ENCODE measurements around the gene PLXDC2.

Gene PLXDC2

DNA sequence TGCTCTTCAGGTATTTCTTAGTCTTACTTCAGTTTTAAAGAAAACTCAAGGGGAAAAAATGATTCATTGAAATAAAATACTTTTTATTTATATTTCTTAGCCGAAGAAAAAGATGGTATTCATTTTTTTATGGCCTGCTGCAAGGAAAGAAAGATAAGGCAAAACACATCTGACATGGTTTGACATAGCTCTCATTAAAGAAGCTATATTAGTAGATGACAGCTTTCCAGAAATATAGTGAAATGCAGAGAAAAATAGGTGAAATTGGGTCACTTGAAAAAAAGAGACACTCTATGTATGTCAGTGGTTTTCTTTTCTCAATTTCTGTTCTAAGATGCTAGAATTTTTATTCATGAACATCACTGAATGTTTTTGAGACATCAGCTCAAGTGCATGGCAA lies 438.3 kb downstream of the PLXDC2 start (continued):
- no peak for TF ChIP-seq ZNF501 (tag by site-specific recombination; IDR thresholded peaks at IDR 0.05)
- TF ChIP-seq FEZF1 (tag by site-specific recombination; IDR thresholded peaks at IDR 0.05) = no peak
- TF ChIP-seq ZNF530 (tag by site-specific recombination; IDR thresholded peaks at IDR 0.05; ENCODE audit: low read depth) = no peak

GRCh38 chr10:20256969-20257368 lies 440.7 kb downstream of the PLXDC2 start:
- Histone ChIP-seq H3K27ac (ENCODE audit: extremely low read depth, low read depth, low read length) (no peak overlapping the region), H3K4me3 (ENCODE audit: low read depth, low read length) (no peak overlapping the region), H3K36me3 (ENCODE audit: control insufficient read depth in 2 of 2, insufficient read depth in 1 of 2, low read length in 2 of 2) (no peaks in the 10 kb centered on the region), H3K9me3 (ENCODE audit: control insufficient read depth, insufficient read depth, low read depth, low read length) (no peaks in the 10 kb centered on the region), H3K4me1 (ENCODE audit: control insufficient read depth, insufficient read depth, low read length) (no peaks in the 10 kb centered on the region)
- ChIA-PET CTCF (no interaction called here), POLR2A (no interaction called here)
- TF ChIP-seq ZBTB20 (tag by site-specific recombination; IDR thresholded peaks at IDR 0.05) (no peak), TCF7L2 (IDR thresholded peaks at IDR 0.05; ENCODE audit: borderline replicate concordance, low read depth, low read length) (no peak), ZNF707 (tag by site-specific recombination; IDR thresholded peaks at IDR 0.05) (no peak), ZNF366 (tag by site-specific recombination; conservative IDR thresholded peaks at IDR 0.05) (no peak), SCRT1 (tag by site-specific recombination; IDR thresholded peaks at IDR 0.05; ENCODE audit: borderline replicate concordance) (no peak), ZNF112 (tag by site-specific recombination; IDR thresholded peaks at IDR 0.05) (no peak), ZNF121 (tag by site-specific recombination; IDR thresholded peaks at IDR 0.05) (no peak), ZNF701 (tag by site-specific recombination; IDR thresholded peaks at IDR 0.05) (no peak), ZNF324 (tag by site-specific recombination; IDR thresholded peaks at IDR 0.05) (no peak), ZNF830 (tag by site-specific recombination; IDR thresholded peaks at IDR 0.05; ENCODE audit: low read depth) (no peak), ZNF175 (tag by site-specific recombination; IDR thresholded peaks at IDR 0.05) (no peak)

- Histone ChIP-seq H3K9me3 (ENCODE audit: control insufficient read depth, insufficient read depth, low read depth, low read length) (no peaks in the 10 kb centered on the region), H3K4me3 (ENCODE audit: low read depth, low read length) (no peak overlapping the region), H3K4me1 (ENCODE audit: control insufficient read depth, insufficient read depth, low read length) (no peaks in the 10 kb centered on the region), H3K27ac (ENCODE audit: extremely low read depth, low read depth, low read length) (no peak overlapping the region), H3K36me3 (ENCODE audit: control insufficient read depth in 2 of 2, insufficient read depth in 1 of 2, low read length in 2 of 2) (no peaks in the 10 kb centered on the region)
- ChIA-PET CTCF (no interaction called here), POLR2A (no interaction called here)
- TF ChIP-seq, protein P1, sequence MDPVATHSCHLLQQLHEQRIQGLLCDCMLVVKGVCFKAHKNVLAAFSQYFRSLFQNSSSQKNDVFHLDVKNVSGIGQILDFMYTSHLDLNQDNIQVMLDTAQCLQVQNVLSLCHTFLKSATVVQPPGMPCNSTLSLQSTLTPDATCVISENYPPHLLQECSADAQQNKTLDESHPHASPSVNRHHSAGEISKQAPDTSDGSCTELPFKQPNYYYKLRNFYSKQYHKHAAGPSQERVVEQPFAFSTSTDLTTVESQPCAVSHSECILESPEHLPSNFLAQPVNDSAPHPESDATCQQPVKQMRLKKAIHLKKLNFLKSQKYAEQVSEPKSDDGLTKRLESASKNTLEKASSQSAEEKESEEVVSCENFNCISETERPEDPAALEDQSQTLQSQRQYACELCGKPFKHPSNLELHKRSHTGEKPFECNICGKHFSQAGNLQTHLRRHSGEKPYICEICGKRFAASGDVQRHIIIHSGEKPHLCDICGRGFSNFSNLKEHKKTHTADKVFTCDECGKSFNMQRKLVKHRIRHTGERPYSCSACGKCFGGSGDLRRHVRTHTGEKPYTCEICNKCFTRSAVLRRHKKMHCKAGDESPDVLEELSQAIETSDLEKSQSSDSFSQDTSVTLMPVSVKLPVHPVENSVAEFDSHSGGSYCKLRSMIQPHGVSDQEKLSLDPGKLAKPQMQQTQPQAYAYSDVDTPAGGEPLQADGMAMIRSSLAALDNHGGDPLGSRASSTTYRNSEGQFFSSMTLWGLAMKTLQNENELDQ (tag by site-specific recombination; IDR thresholded peaks at IDR 0.05; ENCODE audit: low read depth) = no peak
- TF ChIP-seq MYNN (tag by site-specific recombination; IDR thresholded peaks at IDR 0.05; ENCODE audit: borderline replicate concordance) (no peak), ZNF37A (tag by site-specific recombination; IDR thresholded peaks at IDR 0.05) (no peak), IKZF3 (tag by site-specific recombination; IDR thresholded peaks at IDR 0.05) (no peak), ZNF837 (tag by site-specific recombination; IDR thresholded peaks at IDR 0.05) (no peak), ZNF664 (tag by site-specific recombination; IDR thresholded peaks at IDR 0.05) (no peak), PRDM1 (tag by site-specific recombination; IDR thresholded peaks at IDR 0.05) (no peak), ZNF501 (tag by site-specific recombination; IDR thresholded peaks at IDR 0.05) (no peak), ZNF529 (tag by site-specific recombination; IDR thresholded peaks at IDR 0.05; ENCODE audit: insufficient replicate concordance) (no peak)
- TF ChIP-seq, protein P2, sequence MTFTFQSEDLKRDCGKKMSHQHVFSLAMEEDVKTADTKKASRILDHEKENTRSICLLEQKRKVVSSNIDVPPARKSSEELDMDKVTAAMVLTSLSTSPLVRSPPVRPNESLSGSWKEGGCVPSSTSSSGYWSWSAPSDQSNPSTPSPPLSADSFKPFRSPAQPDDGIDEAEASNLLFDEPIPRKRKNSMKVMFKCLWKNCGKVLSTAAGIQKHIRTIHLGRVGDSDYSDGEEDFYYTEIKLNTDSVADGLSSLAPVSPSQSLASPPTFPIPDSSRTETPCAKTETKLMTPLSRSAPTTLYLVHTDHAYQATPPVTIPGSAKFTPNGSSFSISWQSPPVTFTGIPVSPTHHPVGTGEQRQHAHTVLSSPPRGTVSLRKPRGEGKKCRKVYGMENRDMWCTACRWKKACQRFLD (tag by site-specific recombination; IDR thresholded peaks at IDR 0.05) = no peak
- TF ChIP-seq, protein P3, sequence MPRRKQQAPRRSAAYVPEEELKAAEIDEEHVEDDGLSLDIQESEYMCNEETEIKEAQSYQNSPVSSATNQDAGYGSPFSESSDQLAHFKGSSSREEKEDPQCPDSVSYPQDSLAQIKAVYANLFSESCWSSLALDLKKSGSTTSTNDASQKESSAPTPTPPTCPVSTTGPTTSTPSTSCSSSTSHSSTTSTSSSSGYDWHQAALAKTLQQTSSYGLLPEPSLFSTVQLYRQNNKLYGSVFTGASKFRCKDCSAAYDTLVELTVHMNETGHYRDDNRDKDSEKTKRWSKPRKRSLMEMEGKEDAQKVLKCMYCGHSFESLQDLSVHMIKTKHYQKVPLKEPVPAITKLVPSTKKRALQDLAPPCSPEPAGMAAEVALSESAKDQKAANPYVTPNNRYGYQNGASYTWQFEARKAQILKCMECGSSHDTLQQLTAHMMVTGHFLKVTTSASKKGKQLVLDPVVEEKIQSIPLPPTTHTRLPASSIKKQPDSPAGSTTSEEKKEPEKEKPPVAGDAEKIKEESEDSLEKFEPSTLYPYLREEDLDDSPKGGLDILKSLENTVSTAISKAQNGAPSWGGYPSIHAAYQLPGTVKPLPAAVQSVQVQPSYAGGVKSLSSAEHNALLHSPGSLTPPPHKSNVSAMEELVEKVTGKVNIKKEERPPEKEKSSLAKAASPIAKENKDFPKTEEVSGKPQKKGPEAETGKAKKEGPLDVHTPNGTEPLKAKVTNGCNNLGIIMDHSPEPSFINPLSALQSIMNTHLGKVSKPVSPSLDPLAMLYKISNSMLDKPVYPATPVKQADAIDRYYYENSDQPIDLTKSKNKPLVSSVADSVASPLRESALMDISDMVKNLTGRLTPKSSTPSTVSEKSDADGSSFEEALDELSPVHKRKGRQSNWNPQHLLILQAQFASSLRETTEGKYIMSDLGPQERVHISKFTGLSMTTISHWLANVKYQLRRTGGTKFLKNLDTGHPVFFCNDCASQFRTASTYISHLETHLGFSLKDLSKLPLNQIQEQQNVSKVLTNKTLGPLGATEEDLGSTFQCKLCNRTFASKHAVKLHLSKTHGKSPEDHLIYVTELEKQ (tag by site-specific recombination; IDR thresholded peaks at IDR 0.05; ENCODE audit: borderline replicate concordance) = no peak
- TF ChIP-seq, protein P4, sequence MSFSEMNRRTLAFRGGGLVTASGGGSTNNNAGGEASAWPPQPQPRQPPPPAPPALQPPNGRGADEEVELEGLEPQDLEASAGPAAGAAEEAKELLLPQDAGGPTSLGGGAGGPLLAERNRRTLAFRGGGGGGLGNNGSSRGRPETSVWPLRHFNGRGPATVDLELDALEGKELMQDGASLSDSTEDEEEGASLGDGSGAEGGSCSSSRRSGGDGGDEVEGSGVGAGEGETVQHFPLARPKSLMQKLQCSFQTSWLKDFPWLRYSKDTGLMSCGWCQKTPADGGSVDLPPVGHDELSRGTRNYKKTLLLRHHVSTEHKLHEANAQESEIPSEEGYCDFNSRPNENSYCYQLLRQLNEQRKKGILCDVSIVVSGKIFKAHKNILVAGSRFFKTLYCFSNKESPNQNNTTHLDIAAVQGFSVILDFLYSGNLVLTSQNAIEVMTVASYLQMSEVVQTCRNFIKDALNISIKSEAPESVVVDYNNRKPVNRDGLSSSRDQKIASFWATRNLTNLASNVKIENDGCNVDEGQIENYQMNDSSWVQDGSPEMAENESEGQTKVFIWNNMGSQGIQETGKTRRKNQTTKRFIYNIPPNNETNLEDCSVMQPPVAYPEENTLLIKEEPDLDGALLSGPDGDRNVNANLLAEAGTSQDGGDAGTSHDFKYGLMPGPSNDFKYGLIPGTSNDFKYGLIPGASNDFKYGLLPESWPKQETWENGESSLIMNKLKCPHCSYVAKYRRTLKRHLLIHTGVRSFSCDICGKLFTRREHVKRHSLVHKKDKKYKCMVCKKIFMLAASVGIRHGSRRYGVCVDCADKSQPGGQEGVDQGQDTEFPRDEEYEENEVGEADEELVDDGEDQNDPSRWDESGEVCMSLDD (tag by site-specific recombination; IDR thresholded peaks at IDR 0.05) = no peak
Measured at GRCh38 chr10:20257422-20257821, 441.2 kb downstream of the PLXDC2 start.
